HCT116 (cell line): ENCODE data around the gene ERMARD.

Source experiments
- CTCF ChIP-seq, 3 experiments: fragments of 200-600 bp in 1 of 3; sonication (generic) in 1 of 3; IDR thresholded peaks in 2 of 3; conservative IDR thresholded peaks in 1 of 3; 2 replicates each; pipeline ENCODE4 v1.5.1; 2012 to 2017; ENCODE audit warnings: low read depth in 2 of 3, low read length in 2 of 3, antibody characterized with exemption in 1 of 3, borderline replicate concordance in 1 of 3, control low read depth in 1 of 3, mild to moderate bottlenecking in 1 of 3, mixed read lengths in 1 of 3, mixed run types in 1 of 3, moderate library complexity in 1 of 3; ENCODE audit not compliant: insufficient read depth in 1 of 3
- POLR2A ChIP-seq: IDR thresholded peaks from 2 replicates; pipeline ENCODE4 v1.7.0; 2011; ENCODE audit warnings: borderline replicate concordance; ENCODE audit not compliant: insufficient read depth, insufficient read length; ENCODE audit errors: extremely low read depth

GRCh38 chr6:169824848-169825557, 73.6 kb downstream of the ERMARD start:
- TF ChIP-seq POLR2A (no peak), CTCF (IDR thresholded peaks at IDR 0.05 in 2 of 3, conservative IDR thresholded peaks at IDR 0.05 in 1 of 3; ENCODE audit: borderline replicate concordance in 1 of 3, insufficient read depth in 1 of 3, low read depth in 2 of 3, low read length in 2 of 3) (no peak)
